Cardiac muscle cell (in vitro differentiated cells and primary cell): Measurements from ENCODE around the gene POU2AF2. TPM values are rescaled to one million over a fixed set of nuclear protein-coding genes. Genes with fewer than 3 reads are reported as not detected.
"Not testable (repeated sequence)": the region's sequence is repeated elsewhere in the genome, so short reads cannot be mapped to it uniquely, and the experiment has no call there.

Source experiments
- DNase-seq, 2 donors: peaks; one replicate each; pipeline versions ENCODE4 v3.0.0 to v3.0.0-alpha.2; 2010 to 2017; ENCODE audit warnings: low read depth in 1 of 2, low spot score in 1 of 2
- H3K27ac ChIP-seq: fragments of 200-600 bp; sonication (generic); 2 replicates; pipeline ENCODE4 v1.5.1; 2016
- H3K27me3 ChIP-seq: fragments of 200-600 bp; sonication (generic); 2 replicates; pipeline ENCODE4 v1.6.0; 2016; ENCODE audit warnings: control low read depth
- H3K36me3 ChIP-seq: fragments of 200-600 bp; sonication (generic); 2 replicates; pipeline ENCODE4 v1.5.1; 2016; ENCODE audit warnings: control low read depth
- H3K4me1 ChIP-seq: fragments of 200-600 bp; sonication (generic); 2 replicates; pipeline ENCODE4 v1.8.1; 2017; ENCODE audit warnings: low read depth, mild to moderate bottlenecking, mixed run types
- H3K4me3 ChIP-seq: fragments of 200-600 bp; sonication (generic); 2 replicates; pipeline ENCODE4 v1.5.1; 2016; ENCODE audit warnings: mild to moderate bottlenecking
- H3K9me3 ChIP-seq: fragments of 200-600 bp; sonication (generic); 2 replicates; pipeline ENCODE4 v1.5.1; 2017; ENCODE audit warnings: low read depth, mild to moderate bottlenecking, control low read depth
- CTCF ChIP-seq: IDR thresholded peaks from 2 replicates; pipeline ENCODE4 v1.5.1; 2012; ENCODE audit warnings: low read depth, mild to moderate bottlenecking, low read length
- polyA plus RNA-seq: library from polyadenylated mRNA; unstranded; fragments of >200 nt; fragmentation: Nextera tagmentation; extraction: Ambion mirVana; gene quantifications from 2 replicates; pipeline ENCODE4 v1.2.1, GENCODE V29; 2016
- total RNA-seq: library from RNA; depleted of rRNA; stranded (reverse); fragments of >200 nt; gene quantifications from 2 replicates; pipeline ENCODE4 v1.2.3, GENCODE V29; 2016

Gene POU2AF2
- total and polyA plus RNA-seq, 2 experiments from 2014 or later = not detected

- no peaks in the 10 kb centered on the region for H3K36me3 ChIP-seq
- no peaks in the 10 kb centered on the region for H3K9me3 ChIP-seq
- no peak for TF ChIP-seq CTCF
- H3K27ac ChIP-seq = no peak overlapping the region
- H3K4me1 ChIP-seq = no peaks in the 10 kb centered on the region
- H3K4me3 ChIP-seq = no peak overlapping the region
- DNase-seq = no peak
- H3K27me3 ChIP-seq = peaks cover 4% of the 10 kb centered on the region
These were observed 66.6 kb downstream of the POU2AF2 start for GRCh38 chr11:111312076-111312475.

- Histone ChIP-seq H3K36me3 (no peaks in the 10 kb centered on the region), H3K27ac (no peak overlapping the region), H3K4me3 (no peak overlapping the region), H3K9me3 (no peaks in the 10 kb centered on the region), H3K27me3 (no peaks in the 10 kb centered on the region), H3K4me1 (no peaks in the 10 kb centered on the region)
- no peak for TF ChIP-seq CTCF
- no peak for DNase-seq
These were observed 73.8 kb downstream of the POU2AF2 start for GRCh38 chr11:111319296-111319695.

- H3K27me3 ChIP-seq, H3K27ac ChIP-seq: not testable (repeated sequence)
These were observed 74.7 kb downstream of the POU2AF2 start for GRCh38 chr11:111320199-111320598.

GRCh38 chr11:111320728-111321568 is 75.4 kb downstream of the POU2AF2 start:
- no peak for TF ChIP-seq CTCF
- Histone ChIP-seq H3K27me3 (no peaks in the 10 kb centered on the region), H3K27ac (no peak overlapping the region), H3K9me3 (no peaks in the 10 kb centered on the region), H3K4me1 (no peaks in the 10 kb centered on the region), H3K36me3 (no peaks in the 10 kb centered on the region), H3K4me3 (no peak overlapping the region)
- DNase-seq = peak in 1 of 2 donors; percentile 36

More at GRCh38 chr11:111320199-111320598, 74.7 kb downstream of the POU2AF2 start:
- not testable (repeated sequence) for H3K36me3 ChIP-seq, DNase-seq, H3K9me3 ChIP-seq, H3K4me3 ChIP-seq, H3K4me1 ChIP-seq

- no peak for DNase-seq
- Histone ChIP-seq H3K27ac (no peak overlapping the region), H3K36me3 (no peaks in the 10 kb centered on the region), H3K4me3 (no peak overlapping the region), H3K9me3 (no peaks in the 10 kb centered on the region), H3K4me1 (no peaks in the 10 kb centered on the region), H3K27me3 (no peaks in the 10 kb centered on the region)
- TF ChIP-seq CTCF = no peak
These were observed 77.0 kb downstream of the POU2AF2 start for GRCh38 chr11:111322534-111322933.

- no peaks in the 10 kb centered on the region for H3K4me1 ChIP-seq
- H3K27ac ChIP-seq = no peak overlapping the region
- no peaks in the 10 kb centered on the region for H3K36me3 ChIP-seq
- DNase-seq = peak in 1 of 2 donors; percentile 15
- H3K9me3 ChIP-seq = no peaks in the 10 kb centered on the region
- no peak for TF ChIP-seq CTCF
- H3K27me3 ChIP-seq = no peaks in the 10 kb centered on the region
- no peak overlapping the region for H3K4me3 ChIP-seq
These were observed 78.8 kb downstream of the POU2AF2 start for GRCh38 chr11:111324277-111324720.
